Spleen (tissue), 11 donors: ENCODE measurements around the gene ALG1. TPM values are rescaled to one million over a fixed set of nuclear protein-coding genes. Genes with fewer than 3 reads are reported as not detected.
A peak's percentile ranks its signal among the peaks of the same experiment; 100 is the strongest.

Experiments used
- DNase-seq: peaks from one replicate; pipeline ENCODE4 v3.0.0-alpha.2; 2020
- H3K27ac ChIP-seq, 8 donors: fragments of 200-600 bp; sonication (generic) in 7 of 8; 1 replicate in 4 of 8; 2 replicates in 4 of 8; pipeline versions ENCODE4 v1.5.0 to v1.8.0; 2016 to 2021; ENCODE audit warnings: inconsistent platforms in 4 of 8, mild to moderate bottlenecking in 4 of 8, moderate library complexity in 1 of 8
- H3K27me3 ChIP-seq, 7 donors: fragments of 200-600 bp; sonication (generic) in 6 of 7; replicated peaks in 1 of 7; 1 replicate in 4 of 7; 2 replicates in 3 of 7; pipeline versions ENCODE4 v1.5.0 to v1.8.0; 2016 to 2021; ENCODE audit warnings: inconsistent platforms in 3 of 7, mild to moderate bottlenecking in 1 of 7
- H3K36me3 ChIP-seq, 6 donors: fragments of 200-600 bp; sonication (generic) in 5 of 6; 1 replicate in 4 of 6; 2 replicates in 2 of 6; pipeline versions ENCODE4 v1.5.0 to v1.8.0; 2016 to 2021; ENCODE audit warnings: inconsistent platforms in 2 of 6
- H3K4me1 ChIP-seq, 6 donors: fragments of 200-600 bp; sonication (generic) in 5 of 6; 1 replicate in 3 of 6; 2 replicates in 3 of 6; pipeline versions ENCODE4 v1.5.0 to v1.8.0; 2016 to 2021; ENCODE audit warnings: inconsistent platforms in 3 of 6
- H3K4me3 ChIP-seq, 8 donors: fragments of 200-600 bp; sonication (generic) in 7 of 8; 1 replicate in 4 of 8; 2 replicates in 4 of 8; pipeline versions ENCODE4 v1.5.0 to v1.8.0; 2016 to 2021; ENCODE audit warnings: inconsistent platforms in 4 of 8, mild to moderate bottlenecking in 4 of 8, moderate library complexity in 2 of 8
- H3K9me3 ChIP-seq, 8 donors: fragments of 200-600 bp; sonication (generic) in 7 of 8; 1 replicate in 4 of 8; 2 replicates in 4 of 8; pipeline versions ENCODE4 v1.5.0 to v1.8.0; 2016 to 2021; ENCODE audit warnings: inconsistent platforms in 4 of 8
- POLR2A ChIP-seq, 3 donors: fragments of 450-650 bp; IDR thresholded peaks; one replicate each; pipeline ENCODE4 v1.5.1; 2017; ENCODE audit warnings: antibody characterized with exemption in 3 of 3, mild to moderate bottlenecking in 1 of 3
- POLR2AphosphoS5 ChIP-seq, 3 donors: sonication (generic); formaldehyde crosslinking; IDR thresholded peaks; one replicate each; pipeline ENCODE4 v1.5.1; 2017; ENCODE audit warnings: antibody characterized with exemption in 3 of 3
- WGBS, 5 donors: extraction: QIAGEN DNeasy Blood & Tissue Kit in 3 of 5; methylation state at CpG; one replicate each; pipeline versions ENCODE4 v1.1.5 to v1.1.7; 2013 to 2018; 5-methylcytosine and 5-hydroxymethylcytosine counted together
- intact Hi-C: fragments of 100-400 bp; cut with DNase I; formaldehyde crosslinking; loops from one replicate; pipeline ENCODE4 v1.15.0; 2023; ENCODE audit warnings: low total_unique reads
- polyA plus RNA-seq, 3 donors: library from polyadenylated mRNA; stranded (reverse); fragments of 200-250 nt; gene quantifications; one replicate each; pipeline ENCODE4 v1.2.1, GENCODE V29; 2013
- total RNA-seq, 7 donors: library from RNA; depleted of rRNA in 3 of 7; stranded (reverse); fragments of >200 nt in 3 of 7; fragmentation: NEBNext Ultra II Directional in 4 of 7; extraction: Animal tissue kit (Norgen Biotek cat#: 25700) in 4 of 7; gene quantifications; one replicate each; pipeline versions ENCODE4 v1.1.0 to v1.2.1, GENCODE V29; 2016 to 2021
- TF ChIP-seq, protein P1 (sequence below), 11 experiments: fragments of 200-600 bp in 7 of 11; fragments of 450-650 bp in 4 of 11; sonication (generic) in 4 of 11; IDR thresholded peaks in 8 of 11; conservative IDR thresholded peaks in 3 of 11; 1 replicate in 7 of 11; 2 replicates in 4 of 11; pipeline versions ENCODE4 v1.4.0 to v1.8.0; 2016 to 2021; ENCODE audit warnings: antibody characterized with exemption in 11 of 11, inconsistent platforms in 4 of 11, mild to moderate bottlenecking in 1 of 11
- donor health status: healthy with polysubstance abuse.
- donor health status: DM: no; HTN: no; CAD: no; lungs with moderate emphysema.
- donor health status: DM: no; HTN: no; CAD: no.
- donor health status: Bipolar disorder and iron deficiency.
- donor health status: healthy.
- donor health status: DM: no; HTN: no; CAD: no.
- donor health status: DM: yes; HTN: yes; CAD: no.

Gene ALG1
- total and polyA plus RNA-seq, 10 donors, result 13.0 to 46.2 (median 21.1) TPM

GRCh38 chr16:5026664-5027063 is 45.0 kb upstream of the ALG1 start:
- Histone ChIP-seq H3K36me3 (peaks cover 0 to 68% (median 27%) of the 10 kb centered on the region in 6 donors), H3K4me1 (peaks cover 0 to 3% (median under 1%) of the 10 kb centered on the region in 6 donors), H3K9me3 (no peaks in the 10 kb centered on the region), H3K4me3 (no peak overlapping the region), H3K27ac (no peak overlapping the region), H3K27me3 (no peaks in the 10 kb centered on the region)
- DNase-seq, result no peak
- TF ChIP-seq POLR2A (IDR thresholded peaks at IDR 0.05) (no peak), POLR2AphosphoS5 (IDR thresholded peaks at IDR 0.05) (no peak)
- TF ChIP-seq, protein P1, sequence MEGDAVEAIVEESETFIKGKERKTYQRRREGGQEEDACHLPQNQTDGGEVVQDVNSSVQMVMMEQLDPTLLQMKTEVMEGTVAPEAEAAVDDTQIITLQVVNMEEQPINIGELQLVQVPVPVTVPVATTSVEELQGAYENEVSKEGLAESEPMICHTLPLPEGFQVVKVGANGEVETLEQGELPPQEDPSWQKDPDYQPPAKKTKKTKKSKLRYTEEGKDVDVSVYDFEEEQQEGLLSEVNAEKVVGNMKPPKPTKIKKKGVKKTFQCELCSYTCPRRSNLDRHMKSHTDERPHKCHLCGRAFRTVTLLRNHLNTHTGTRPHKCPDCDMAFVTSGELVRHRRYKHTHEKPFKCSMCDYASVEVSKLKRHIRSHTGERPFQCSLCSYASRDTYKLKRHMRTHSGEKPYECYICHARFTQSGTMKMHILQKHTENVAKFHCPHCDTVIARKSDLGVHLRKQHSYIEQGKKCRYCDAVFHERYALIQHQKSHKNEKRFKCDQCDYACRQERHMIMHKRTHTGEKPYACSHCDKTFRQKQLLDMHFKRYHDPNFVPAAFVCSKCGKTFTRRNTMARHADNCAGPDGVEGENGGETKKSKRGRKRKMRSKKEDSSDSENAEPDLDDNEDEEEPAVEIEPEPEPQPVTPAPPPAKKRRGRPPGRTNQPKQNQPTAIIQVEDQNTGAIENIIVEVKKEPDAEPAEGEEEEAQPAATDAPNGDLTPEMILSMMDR (IDR thresholded peaks at IDR 0.05 in 8 of 11, conservative IDR thresholded peaks at IDR 0.05 in 3 of 11), result no peak
- 88 to 98% (median 91%) methylated on average over 8 of the region's 8 CpGs for WGBS, 5 donors
- intact Hi-C loops, result no loop called here

DNA sequence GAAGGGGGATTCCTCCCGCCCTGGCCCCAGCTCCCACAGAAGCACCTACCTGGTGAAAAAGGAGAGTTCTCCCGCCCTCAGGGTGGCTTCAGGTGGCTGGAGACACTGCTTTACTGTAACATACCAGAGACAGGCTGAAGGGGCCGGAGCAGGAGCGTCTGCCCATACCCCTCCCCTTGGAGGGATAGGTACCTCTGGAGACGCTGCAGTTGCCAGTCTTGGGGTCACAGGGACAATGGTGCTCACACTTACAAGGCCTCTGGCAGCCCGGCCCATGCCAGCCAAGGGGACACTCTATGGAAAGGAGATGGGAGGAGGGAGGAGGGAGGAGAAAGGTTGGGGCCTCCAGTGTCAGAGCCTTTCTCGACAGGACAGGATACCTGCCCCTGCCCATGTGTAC is 44.6 kb upstream of the ALG1 start:
- intact Hi-C loops, result no loop called here
- WGBS, 5 donors, result 90 to 95% (median 93%) methylated on average over 4 to 7 of the region's 7 CpGs
- peaks cover 0 to 7% (median 4%) of the 10 kb centered on the region in 6 donors for H3K4me1 ChIP-seq
- H3K27me3 ChIP-seq, result no peaks in the 10 kb centered on the region
- H3K9me3 ChIP-seq, result no peaks in the 10 kb centered on the region
- no peak overlapping the region for H3K4me3 ChIP-seq
- no peak for DNase-seq
- peaks cover 0 to 68% (median 27%) of the 10 kb centered on the region in 6 donors for H3K36me3 ChIP-seq
- TF ChIP-seq POLR2A (IDR thresholded peaks at IDR 0.05), result no peak
- TF ChIP-seq POLR2AphosphoS5 (IDR thresholded peaks at IDR 0.05), result no peak
- TF ChIP-seq, protein P1 (IDR thresholded peaks at IDR 0.05 in 8 of 11, conservative IDR thresholded peaks at IDR 0.05 in 3 of 11), result no peak
- H3K27ac ChIP-seq, result no peak overlapping the region

DNA sequence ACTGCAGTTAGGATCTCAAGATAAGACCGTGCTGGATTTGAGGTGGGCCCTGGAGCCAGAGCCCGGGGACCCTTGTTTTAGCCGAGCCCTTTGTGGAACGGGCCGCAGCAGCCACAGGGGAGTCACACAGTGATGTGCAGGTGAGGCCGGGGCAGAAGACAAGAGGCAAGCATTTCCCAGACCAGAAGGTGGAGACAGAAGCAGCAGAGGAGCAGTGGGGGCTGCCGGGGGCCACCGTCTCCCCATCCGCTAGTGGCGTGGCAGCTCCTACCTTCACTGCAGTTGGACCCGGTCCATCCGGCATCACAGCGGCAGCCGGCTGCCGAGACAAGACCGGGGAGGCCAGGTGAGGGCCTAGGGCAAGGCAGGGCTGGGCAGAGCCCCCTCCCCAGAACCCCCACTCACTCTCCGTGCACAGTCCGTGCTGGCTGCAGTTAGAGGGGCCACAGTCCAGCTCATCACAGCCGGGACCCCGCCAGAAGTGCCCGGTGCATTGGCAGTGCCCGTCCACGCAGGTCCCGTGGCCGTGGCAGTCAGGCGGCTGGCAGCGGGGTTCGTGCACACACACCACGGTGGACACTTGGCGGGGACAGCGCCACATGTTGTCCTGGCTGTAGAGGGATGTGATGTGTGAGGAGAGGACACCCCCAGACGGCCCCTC is 43.9 kb upstream of the ALG1 start:
- intact Hi-C loops, result no loop called here
- Histone ChIP-seq H3K4me3 (no peak overlapping the region), H3K4me1 (peaks cover 3 to 13% (median 10%) of the 10 kb centered on the region in 6 donors), H3K27ac (no peak overlapping the region), H3K9me3 (no peaks in the 10 kb centered on the region), H3K27me3 (no peaks in the 10 kb centered on the region), H3K36me3 (peaks cover 0 to 68% (median 27%) of the 10 kb centered on the region in 6 donors)
- peak in 1 of 3 donors; percentile 19 for TF ChIP-seq POLR2AphosphoS5 (IDR thresholded peaks at IDR 0.05)
- TF ChIP-seq, protein P1 (IDR thresholded peaks at IDR 0.05 in 8 of 11, conservative IDR thresholded peaks at IDR 0.05 in 3 of 11), result no peak
- DNase-seq, result no peak
- 91 to 96% (median 94%) methylated on average over 23 to 32 of the region's 32 CpGs for WGBS, 5 donors

DNA sequence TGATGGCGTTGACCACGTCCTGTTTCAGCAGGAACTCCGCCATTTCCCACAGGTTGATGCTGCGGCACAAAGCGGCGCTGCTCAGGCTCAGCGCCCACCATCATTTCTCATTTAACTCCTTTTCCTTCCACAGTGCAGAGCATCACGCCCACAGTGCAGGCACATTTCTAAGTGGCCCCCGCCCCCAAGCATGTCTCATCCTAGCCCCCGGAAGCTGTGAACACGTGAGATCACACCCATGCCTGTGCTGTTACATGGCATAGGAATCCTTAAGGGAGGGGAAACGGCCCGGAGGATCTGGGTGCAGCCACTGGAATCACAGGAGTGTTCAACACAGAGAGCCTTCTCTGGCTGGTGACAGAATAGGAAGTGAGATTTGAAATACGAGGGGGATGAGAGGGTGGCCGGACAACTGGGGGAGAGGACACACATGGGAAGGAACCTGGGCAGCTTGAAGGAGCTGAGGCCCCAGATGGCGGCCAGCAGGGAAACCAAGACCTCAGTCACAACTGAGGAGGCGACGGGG is 42.6 kb upstream of the ALG1 start:
- peaks cover 4 to 22% (median 17%) of the 10 kb centered on the region in 6 donors for H3K4me1 ChIP-seq
- H3K27ac ChIP-seq, result no peak overlapping the region
- WGBS, 5 donors, result 86 to 93% (median 90%) methylated on average over 18 of the region's 18 CpGs
- H3K27me3 ChIP-seq, result no peaks in the 10 kb centered on the region
- intact Hi-C loops, result no loop called here
- H3K9me3 ChIP-seq, result no peaks in the 10 kb centered on the region
- H3K4me3 ChIP-seq, result no peak overlapping the region
- DNase-seq, result no peak
- peaks cover 0 to 68% (median 27%) of the 10 kb centered on the region in 6 donors for H3K36me3 ChIP-seq
- TF ChIP-seq POLR2A (IDR thresholded peaks at IDR 0.05), result no peak
- TF ChIP-seq POLR2AphosphoS5 (IDR thresholded peaks at IDR 0.05), result no peak
- TF ChIP-seq, protein P1 (IDR thresholded peaks at IDR 0.05 in 8 of 11, conservative IDR thresholded peaks at IDR 0.05 in 3 of 11), result no peak
